Right cardiac atrium (tissue), 5 donors: Measurements from ENCODE around the gene NDUFA3. TPM values are rescaled to one million over a fixed set of nuclear protein-coding genes. Genes with fewer than 3 reads are reported as not detected.

Experiments
- ATAC-seq, 2 donors: fragments of 200-7000 bp; cut with Tn5 transposase; one replicate each; pipeline versions ENCODE4 v1.8.0 to v1.9.1; 2020; ENCODE audit warnings: moderate library complexity in 2 of 2, mild to moderate bottlenecking in 1 of 2
- DNase-seq, 3 donors: peaks; one replicate each; pipeline ENCODE4 v3.0.0-alpha.2; 2020
- H3K27ac ChIP-seq: one replicate; pipeline ENCODE4 v1.5.1; 2013; ENCODE audit warnings: mild to moderate bottlenecking, low read length, control low read depth, moderate library complexity
- H3K27me3 ChIP-seq: one replicate; pipeline ENCODE4 v1.6.1; 2013; ENCODE audit not compliant: control insufficient read depth, insufficient read depth
- H3K4me1 ChIP-seq: one replicate; pipeline ENCODE4 v1.6.1; 2013; ENCODE audit warnings: low read length; ENCODE audit not compliant: control insufficient read depth, insufficient read depth
- H3K4me3 ChIP-seq: one replicate; pipeline ENCODE4 v1.5.1; 2013; ENCODE audit warnings: low read length, control low read depth
- H3K9me3 ChIP-seq: one replicate; pipeline ENCODE4 v1.6.1; 2013; ENCODE audit warnings: low read length; ENCODE audit not compliant: control insufficient read depth
- WGBS: extraction: QIAGEN DNeasy Blood & Tissue Kit; methylation state at CpG from one replicate; pipeline ENCODE4 v1.1.7; 2013; 5-methylcytosine and 5-hydroxymethylcytosine counted together
- intact Hi-C, 4 donors: fragments of 100-400 bp; cut with DNase I; formaldehyde crosslinking; loops; one replicate each; pipeline versions ENCODE4 v1.11.0 to v1.14.0; 2022 to 2023
- polyA plus RNA-seq: library from polyadenylated mRNA; stranded (reverse); fragments of 200-250 nt; gene quantifications from one replicate; pipeline ENCODE4 v1.2.3, GENCODE V29; 2013
- total RNA-seq, 4 donors: library from RNA; stranded (reverse); fragmentation: NEBNext Ultra II Directional; extraction: Animal tissue kit (Norgen Biotek cat#: 25700); gene quantifications; one replicate each; pipeline ENCODE4 v1.2.1, GENCODE V29; 2021
- donor health status: healthy with polysubstance abuse.
- donor health status: DM: no; HTN: yes; CAD: no.
- donor health status: DM: no; HTN: no; CAD: no.
- donor health status: DM: no; HTN: yes; CAD: no; lungs with severe emphysema.
- donor health status: DM: yes; HTN: yes; CAD: no.

Gene NDUFA3
- total and polyA plus RNA-seq, 5 donors: 264 to 714 (median 395) TPM

GRCh38 chr19:54155694-54156093, 53.0 kb downstream of the NDUFA3 start:
- Histone ChIP-seq H3K4me3 (no peak overlapping the region), H3K4me1 (peaks cover 8% of the 10 kb centered on the region), H3K9me3 (no peaks in the 10 kb centered on the region), H3K27ac (no peak overlapping the region), H3K27me3 (no peaks in the 10 kb centered on the region)
- peak in 2 of 3 donors; percentile 59 to 72 for DNase-seq
- 66% methylated on average over 19 of the region's 19 CpGs for WGBS
- no peak for ATAC-seq
- intact Hi-C loops: no loop called here

- intact Hi-C loops: no loop called here
- Histone ChIP-seq H3K27ac (no peak overlapping the region), H3K9me3 (no peaks in the 10 kb centered on the region), H3K4me3 (no peak overlapping the region), H3K4me1 (peaks cover 8% of the 10 kb centered on the region), H3K27me3 (no peaks in the 10 kb centered on the region)
- WGBS: 78% methylated on average over 11 of the region's 11 CpGs
- DNase-seq (peak in 1 of 3 donors; percentile 32), ATAC-seq (no peak)
Observed at GRCh38 chr19:54156490-54156889, 53.8 kb downstream of the NDUFA3 start.

GRCh38 chr19:54156953-54157352, 54.3 kb downstream of the NDUFA3 start:
- Histone ChIP-seq H3K27me3 (no peaks in the 10 kb centered on the region), H3K9me3 (no peaks in the 10 kb centered on the region), H3K4me1 (peaks cover 8% of the 10 kb centered on the region), H3K4me3 (no peak overlapping the region), H3K27ac (no peak overlapping the region)
- intact Hi-C loops: no loop called here
- WGBS: 94% methylated on average over 3 of the region's 3 CpGs
- DNase-seq (peak in 1 of 3 donors; percentile 7), ATAC-seq (no peak)

Other genes starting within 250 kb of the NDUFA3 start
- gene MYADM, start 235.0 kb upstream of the NDUFA3 start, total RNA-seq: 100 to 1,000 TPM in 2 of 4 donors, 10 to 100 TPM in 2; 83.0 to 303 (median 113) TPM
- gene MYADM, start 235.0 kb upstream of the NDUFA3 start, polyA plus RNA-seq: 110 TPM
- gene PRKCG, start 220.7 kb upstream of the NDUFA3 start, total RNA-seq: not detected
- gene PRKCG, start 220.7 kb upstream of the NDUFA3 start, polyA plus RNA-seq: 0.02 TPM
- not detected for gene CACNG7, start 193.6 kb upstream of the NDUFA3 start, total RNA-seq
- 0.05 TPM for gene CACNG7, start 193.6 kb upstream of the NDUFA3 start, polyA plus RNA-seq
- gene CACNG8, start 139.9 kb upstream of the NDUFA3 start, total RNA-seq: under 1 TPM; 0.06 to 0.31 (median 0.20) TPM
- gene CACNG8, start 139.9 kb upstream of the NDUFA3 start, polyA plus RNA-seq: 0.14 TPM
- not detected for gene CACNG6, start 111.2 kb upstream of the NDUFA3 start, total RNA-seq
- gene CACNG6, start 111.2 kb upstream of the NDUFA3 start, polyA plus RNA-seq: not detected
- gene VSTM1, start 39.0 kb upstream of the NDUFA3 start, total RNA-seq: not detected
- not detected for gene VSTM1, start 39.0 kb upstream of the NDUFA3 start, polyA plus RNA-seq
- not detected for gene TARM1, start 21.5 kb upstream of the NDUFA3 start, total RNA-seq
- not detected for gene TARM1, start 21.5 kb upstream of the NDUFA3 start, polyA plus RNA-seq
- 1 to 10 TPM in 2 of 4 donors, under 1 TPM in 2; 0.72 to 1.5 (median 1.1) TPM for gene OSCAR, start 2.1 kb upstream of the NDUFA3 start, total RNA-seq
- 0.45 TPM for gene OSCAR, start 2.1 kb upstream of the NDUFA3 start, polyA plus RNA-seq
- gene TFPT, start 12.8 kb downstream of the NDUFA3 start, total RNA-seq: 10 to 100 TPM; 15.8 to 17.4 (median 16.8) TPM
- gene TFPT, start 12.8 kb downstream of the NDUFA3 start, polyA plus RNA-seq: 19.8 TPM
- gene PRPF31, start 12.9 kb downstream of the NDUFA3 start, total RNA-seq: 10 to 100 TPM; 41.9 to 52.1 (median 43.7) TPM
- gene PRPF31, start 12.9 kb downstream of the NDUFA3 start, polyA plus RNA-seq: 43.0 TPM
- 10 to 100 TPM; 20.3 to 26.5 (median 23.3) TPM for gene CNOT3, start 34.9 kb downstream of the NDUFA3 start, total RNA-seq
- 18.2 TPM for gene CNOT3, start 34.9 kb downstream of the NDUFA3 start, polyA plus RNA-seq
- gene LENG1, start 56.9 kb downstream of the NDUFA3 start, total RNA-seq: 1 to 10 TPM; 5.3 to 7.6 (median 7.0) TPM
- 11.0 TPM for gene LENG1, start 56.9 kb downstream of the NDUFA3 start, polyA plus RNA-seq
- 1 to 10 TPM; 1.0 to 3.8 (median 2.5) TPM for gene TMC4, start 70.3 kb downstream of the NDUFA3 start, total RNA-seq
- gene TMC4, start 70.3 kb downstream of the NDUFA3 start, polyA plus RNA-seq: 2.3 TPM
- gene MBOAT7, start 86.7 kb downstream of the NDUFA3 start, total RNA-seq: 10 to 100 TPM; 18.9 to 23.6 (median 21.4) TPM
- gene MBOAT7, start 86.7 kb downstream of the NDUFA3 start, polyA plus RNA-seq: 16.1 TPM
- gene TSEN34, start 88.5 kb downstream of the NDUFA3 start, total RNA-seq: 10 to 100 TPM; 17.6 to 22.1 (median 18.3) TPM
- 20.9 TPM for gene TSEN34, start 88.5 kb downstream of the NDUFA3 start, polyA plus RNA-seq
- gene RPS9, start 98.0 kb downstream of the NDUFA3 start, total RNA-seq: 100 to 1,000 TPM; 704 to 879 (median 833) TPM
- gene RPS9, start 98.0 kb downstream of the NDUFA3 start, polyA plus RNA-seq: 1,572 TPM
- 1 to 10 TPM; 2.5 to 5.7 (median 4.9) TPM for gene LILRB3, start 120.2 kb downstream of the NDUFA3 start, total RNA-seq
- 0.95 TPM for gene LILRB3, start 120.2 kb downstream of the NDUFA3 start, polyA plus RNA-seq
- gene LILRA6, start 139.9 kb downstream of the NDUFA3 start, total RNA-seq: 1 to 10 TPM; 1.9 to 3.9 (median 2.5) TPM
- 1.00 TPM for gene LILRA6, start 139.9 kb downstream of the NDUFA3 start, polyA plus RNA-seq
- gene LILRB5, start 154.4 kb downstream of the NDUFA3 start, total RNA-seq: 10 to 100 TPM; 10.1 to 18.6 (median 12.4) TPM
- gene LILRB5, start 154.4 kb downstream of the NDUFA3 start, polyA plus RNA-seq: 6.0 TPM
- 1 to 10 TPM; 2.8 to 5.0 (median 4.8) TPM for gene LILRB2, start 178.3 kb downstream of the NDUFA3 start, total RNA-seq
- gene LILRB2, start 178.3 kb downstream of the NDUFA3 start, polyA plus RNA-seq: 1.9 TPM
- 1 to 10 TPM; 1.7 to 2.7 (median 2.2) TPM for gene LILRA5, start 210.3 kb downstream of the NDUFA3 start, total RNA-seq
- gene LILRA5, start 210.3 kb downstream of the NDUFA3 start, polyA plus RNA-seq: 0.61 TPM
- not detected for gene LILRA4, start 236.3 kb downstream of the NDUFA3 start, total RNA-seq
- not detected for gene LILRA4, start 236.3 kb downstream of the NDUFA3 start, polyA plus RNA-seq